Fibroblast of villous mesenchyme (primary cell): ENCODE data around the gene PRELP. TPM values are rescaled to one million over a fixed set of nuclear protein-coding genes. Genes with fewer than 3 reads are reported as not detected.

ENCODE experiments used
- DNase-seq: peaks from one replicate; pipeline ENCODE4 v3.0.0-alpha.2; 2010; ENCODE audit warnings: low read depth
- H3K4me3 ChIP-seq: 2 replicates; pipeline ENCODE4 v1.5.1; 2011; ENCODE audit warnings: low read depth, mild to moderate bottlenecking, low read length
- CTCF ChIP-seq: IDR thresholded peaks from 2 replicates; pipeline ENCODE4 v1.5.1; 2012; ENCODE audit warnings: low read depth, mild to moderate bottlenecking, low read length; ENCODE audit not compliant: insufficient read depth
- total RNA-seq: library from RNA; depleted of rRNA; stranded (reverse); fragments of >200 nt; gene quantifications from 2 replicates; pipeline ENCODE4 v1.2.3, GENCODE V29; 2012

The PRELP gene
- total RNA-seq, 1 donor = 0.43 TPM

GRCh38 chr1:203461717-203462116 lies 13.9 kb upstream of the PRELP start:
- DNase-seq = no peak
- H3K4me3 ChIP-seq = no peak overlapping the region
- TF ChIP-seq CTCF = no peak

GRCh38 chr1:203462143-203462542 lies 13.5 kb upstream of the PRELP start:
- no peak for TF ChIP-seq CTCF
- DNase-seq = no peak
- H3K4me3 ChIP-seq = no peak overlapping the region

GRCh38 chr1:203462878-203463277 lies 12.7 kb upstream of the PRELP start:
- H3K4me3 ChIP-seq = no peak overlapping the region
- peak; percentile 68 for DNase-seq
- TF ChIP-seq CTCF = no peak

GRCh38 chr1:203463469-203464062 lies 12.0 kb upstream of the PRELP start:
- no peak for DNase-seq
- no peak overlapping the region for H3K4me3 ChIP-seq
- TF ChIP-seq CTCF = no peak

- no peak overlapping the region for H3K4me3 ChIP-seq
- no peak for DNase-seq
- TF ChIP-seq CTCF = no peak
These were observed 11.4 kb upstream of the PRELP start for GRCh38 chr1:203464226-203464625.

GRCh38 chr1:203464743-203465142 lies 10.9 kb upstream of the PRELP start:
- H3K4me3 ChIP-seq = no peak overlapping the region
- no peak for DNase-seq
- no peak for TF ChIP-seq CTCF
